Activated T-cell treated with anti-CD3 and anti-CD28 coated beads for 1 hour (primary cell): Measurements from ENCODE around the gene INPP4B.

Experiments used
- DNase-seq: peaks from one replicate; pipeline ENCODE4 v3.0.0-alpha.2; 2020; ENCODE audit warnings: low read depth

The INPP4B gene

GRCh38 chr4:142727149-142727548 lies 119.0 kb downstream of the INPP4B start:
- no peak for DNase-seq

GRCh38 chr4:142725886-142726285 lies 120.2 kb downstream of the INPP4B start:
- no peak for DNase-seq

- DNase-seq, result no peak
Observed at GRCh38 chr4:142721187-142721586, 124.9 kb downstream of the INPP4B start.

- no peak for DNase-seq
Observed at GRCh38 chr4:142719854-142720541, 126.1 kb downstream of the INPP4B start.

- no peak for DNase-seq
Observed at GRCh38 chr4:142718981-142719380, 127.1 kb downstream of the INPP4B start.

GRCh38 chr4:142715727-142716126 lies 130.4 kb downstream of the INPP4B start:
- no peak for DNase-seq

GRCh38 chr4:142713282-142714030 lies 132.6 kb downstream of the INPP4B start:
- DNase-seq, result no peak

GRCh38 chr4:142708231-142708630 lies 137.9 kb downstream of the INPP4B start:
- no peak for DNase-seq

GRCh38 chr4:142707401-142707800 lies 138.7 kb downstream of the INPP4B start:
- DNase-seq, result no peak

GRCh38 chr4:142706381-142706780 lies 139.7 kb downstream of the INPP4B start:
- DNase-seq, result no peak

- DNase-seq, result no peak
Observed at GRCh38 chr4:142705820-142706219, 140.3 kb downstream of the INPP4B start.

GRCh38 chr4:142703694-142704309 lies 142.3 kb downstream of the INPP4B start:
- no peak for DNase-seq

- no peak for DNase-seq
Observed at GRCh38 chr4:142701017-142701416, 145.1 kb downstream of the INPP4B start.

- no peak for DNase-seq
Observed at GRCh38 chr4:142700531-142700930, 145.6 kb downstream of the INPP4B start.

- no peak for DNase-seq
Observed at GRCh38 chr4:142698552-142698951, 147.5 kb downstream of the INPP4B start.

GRCh38 chr4:142697928-142698327 lies 148.2 kb downstream of the INPP4B start:
- DNase-seq, result no peak

GRCh38 chr4:142697320-142697719 lies 148.8 kb downstream of the INPP4B start:
- DNase-seq, result no peak

- no peak for DNase-seq
Observed at GRCh38 chr4:142696334-142697122, 149.6 kb downstream of the INPP4B start.

GRCh38 chr4:142690406-142691163 lies 155.5 kb downstream of the INPP4B start:
- no peak for DNase-seq

GRCh38 chr4:142687547-142688275 lies 158.4 kb downstream of the INPP4B start:
- no peak for DNase-seq

GRCh38 chr4:142686081-142686480 lies 160.0 kb downstream of the INPP4B start:
- no peak for DNase-seq
